CD4-positive, alpha-beta T cell treated with Interleukin-21 for 1 hour (primary cell): ENCODE data around the gene UBFD1.
"Not testable (repeated sequence)": the region's sequence is repeated elsewhere in the genome, so short reads cannot be mapped to it uniquely, and the experiment has no call there.

Experiments used
- DNase-seq: peaks from one replicate; pipeline ENCODE4 v3.0.0-alpha.2; 2020

Gene UBFD1

DNA sequence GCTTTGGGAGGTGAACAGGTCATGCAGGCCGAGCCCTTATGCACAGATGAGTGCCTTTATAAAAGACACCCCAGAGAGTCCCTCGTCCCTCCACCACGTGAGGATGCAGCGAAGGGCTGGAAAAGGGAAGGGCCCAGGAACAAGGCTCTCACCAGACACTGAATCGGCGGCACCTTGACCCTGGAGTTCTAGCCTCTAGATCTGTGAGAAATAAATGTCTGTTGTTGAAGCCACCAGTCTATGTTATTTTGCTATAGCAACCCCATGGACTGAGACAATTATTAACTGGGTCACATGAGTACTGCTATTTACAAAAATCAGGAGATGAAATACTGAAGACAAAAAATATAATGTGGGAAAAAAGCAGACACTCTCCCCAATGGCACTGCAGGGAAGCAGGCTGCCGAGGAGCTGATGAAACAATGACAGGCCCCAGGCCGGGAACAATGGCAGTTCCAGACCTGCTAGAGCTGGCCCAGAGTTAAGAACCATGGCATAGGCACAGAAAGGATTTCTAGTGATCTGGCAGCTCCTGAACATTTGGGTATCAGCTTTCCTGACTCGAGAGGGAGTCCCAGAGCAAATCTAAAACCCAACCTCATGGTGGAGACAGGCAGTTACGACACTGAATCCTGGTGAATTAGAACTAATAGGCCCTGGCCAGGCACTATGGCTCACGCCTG lies 29.4 kb upstream of the UBFD1 start:
- no peak for DNase-seq

- DNase-seq = no peak
Observed at GRCh38 chr16:23528644-23529310, 28.8 kb upstream of the UBFD1 start.

GRCh38 chr16:23530062-23530461 lies 27.5 kb upstream of the UBFD1 start:
- DNase-seq = no peak

- no peak for DNase-seq
Observed at GRCh38 chr16:23532448-23532847, 25.1 kb upstream of the UBFD1 start.

GRCh38 chr16:23534868-23535860 lies 22.4 kb upstream of the UBFD1 start:
- DNase-seq = no peak

DNA sequence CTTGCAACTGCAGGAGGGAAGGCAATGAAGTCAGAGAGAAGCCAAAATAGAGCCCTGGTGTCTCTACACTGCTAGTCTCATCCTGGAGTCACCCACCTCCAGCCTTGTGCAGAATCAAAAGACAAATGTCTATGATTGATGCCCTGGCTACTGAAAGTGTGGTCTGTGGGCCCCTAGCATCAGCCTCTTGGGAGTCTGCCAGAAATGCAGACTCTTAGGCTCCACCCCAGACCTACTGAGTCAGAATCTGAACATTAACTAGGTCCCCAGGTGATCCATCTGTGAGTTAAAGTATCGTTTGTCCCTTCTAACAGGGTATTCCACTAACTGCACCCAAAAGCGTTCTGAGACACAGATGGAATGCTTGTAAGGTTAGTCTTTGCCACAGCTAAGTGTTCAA lies 21.6 kb upstream of the UBFD1 start:
- no peak for DNase-seq

DNA sequence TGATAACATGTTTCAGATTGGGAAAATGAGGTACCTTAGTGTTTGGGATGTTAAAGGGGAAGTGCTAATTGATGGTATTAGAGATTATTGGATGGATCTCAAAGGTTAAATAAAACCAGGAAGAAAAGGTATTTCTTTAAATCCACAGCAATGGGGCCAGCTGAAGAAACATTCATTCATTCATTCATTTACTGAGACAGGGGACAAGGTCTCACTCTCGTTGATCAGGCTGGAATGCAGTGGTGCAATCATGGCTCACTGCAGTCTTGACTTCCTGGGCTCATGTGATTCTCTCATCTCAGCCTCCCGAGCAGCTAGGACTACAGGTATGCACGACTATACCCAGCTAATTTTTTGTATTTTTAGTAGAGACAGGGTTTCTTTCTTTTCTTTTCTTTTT lies 20.1 kb upstream of the UBFD1 start:
- DNase-seq = no peak

DNA sequence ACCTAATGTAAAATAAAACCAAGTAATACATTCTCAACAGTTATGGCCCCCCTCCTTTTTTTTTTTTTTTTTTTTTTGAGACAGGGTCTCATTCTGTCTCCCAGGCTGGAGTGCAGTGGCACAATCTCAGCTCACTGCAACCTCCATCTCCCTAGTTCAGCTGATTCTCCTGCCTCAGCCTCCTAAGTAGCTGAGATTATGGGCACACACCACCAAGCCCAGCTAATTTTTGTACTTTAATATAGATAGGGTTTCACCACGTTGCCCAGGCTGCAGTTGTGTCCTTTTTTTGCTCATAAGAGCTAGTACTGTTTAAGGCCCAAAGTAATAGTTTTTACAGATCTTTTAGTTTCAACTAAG lies 18.6 kb upstream of the UBFD1 start:
- DNase-seq = no peak

GRCh38 chr16:23539984-23540816 lies 17.3 kb upstream of the UBFD1 start:
- no peak for DNase-seq

GRCh38 chr16:23540817-23541178 lies 16.7 kb upstream of the UBFD1 start:
- not testable (repeated sequence) for DNase-seq

- no peak for DNase-seq
Observed at GRCh38 chr16:23544436-23544835, 13.1 kb upstream of the UBFD1 start.

DNA sequence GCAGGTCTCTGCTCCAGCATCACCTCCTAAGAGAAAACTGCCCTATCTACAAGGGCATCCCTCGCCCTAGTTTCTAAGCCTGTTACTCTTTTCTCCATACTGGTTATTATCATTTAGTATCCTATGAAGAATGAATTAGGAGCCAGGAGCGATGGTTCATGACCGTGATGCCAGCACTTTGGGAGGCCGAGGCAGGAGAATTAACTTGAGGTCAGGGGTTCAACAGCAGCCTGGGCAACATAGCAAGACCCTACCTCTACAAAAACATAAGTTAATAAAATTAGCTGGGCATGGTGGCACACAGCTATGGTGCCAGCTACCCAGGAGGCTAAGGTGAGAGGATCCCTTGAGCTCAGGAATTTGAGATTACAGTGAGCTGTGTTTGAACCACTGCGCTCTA lies 7.6 kb upstream of the UBFD1 start:
- no peak for DNase-seq

GRCh38 chr16:23552161-23552560 lies 5.4 kb upstream of the UBFD1 start:
- no peak for DNase-seq

- DNase-seq = no peak
Observed at GRCh38 chr16:23554536-23554935, 3.0 kb upstream of the UBFD1 start.

GRCh38 chr16:23557779-23558702 lies 514 bp downstream of the UBFD1 start:
- peak; percentile 0 for DNase-seq

GRCh38 chr16:23561586-23561985 lies 4.1 kb downstream of the UBFD1 start:
- no peak for DNase-seq

- DNase-seq = no peak
Observed at GRCh38 chr16:23562505-23562904, 5.0 kb downstream of the UBFD1 start.

DNA sequence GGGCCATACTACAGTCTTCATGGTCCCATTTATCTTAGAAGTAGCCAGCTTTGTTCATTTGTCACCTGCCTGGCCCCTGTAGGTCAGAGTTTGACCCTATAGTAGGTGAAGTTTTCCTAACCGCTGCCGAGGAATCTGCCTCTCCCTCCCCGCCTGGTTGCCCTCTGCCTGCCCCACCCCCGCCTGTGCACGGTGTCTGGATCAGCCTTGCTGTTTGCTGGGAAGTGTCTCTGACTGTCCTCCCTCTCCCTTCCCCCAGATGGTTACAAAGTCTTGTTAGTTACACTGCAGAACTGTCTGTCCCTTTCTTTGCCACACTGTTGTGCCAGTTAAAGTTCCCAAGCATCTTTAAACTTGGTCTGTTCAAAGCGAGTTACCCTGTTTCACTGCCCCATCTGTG lies 5.7 kb downstream of the UBFD1 start:
- DNase-seq = no peak

- DNase-seq = no peak
Observed at GRCh38 chr16:23564575-23565363, 7.2 kb downstream of the UBFD1 start.

DNA sequence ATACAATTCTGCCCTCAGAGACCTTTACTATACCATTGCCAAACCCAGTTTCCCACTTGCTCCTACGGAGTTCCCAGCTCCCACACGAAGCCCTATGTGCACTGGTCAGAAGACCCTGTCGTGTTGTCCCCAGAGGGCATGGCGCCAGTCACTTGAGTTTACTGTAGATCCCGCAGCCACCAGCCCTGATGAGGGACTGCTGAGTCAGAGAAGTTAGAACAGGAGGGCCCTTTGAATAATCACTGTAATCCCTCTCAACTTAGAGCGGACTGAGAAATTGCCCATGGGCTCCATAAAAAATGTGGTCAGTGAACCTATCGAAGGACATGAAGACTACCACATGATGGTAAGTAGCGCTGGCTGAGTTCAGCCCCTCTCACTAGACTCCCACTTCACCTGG lies 9.2 kb downstream of the UBFD1 start:
- DNase-seq = no peak

- no peak for DNase-seq
Observed at GRCh38 chr16:23567602-23568001, 10.1 kb downstream of the UBFD1 start.
